Mesenchymal stem cell (in vitro differentiated cells and primary cell): ENCODE measurements around the gene UPF1.

Source experiments
- DNase-seq: peaks from one replicate; pipeline ENCODE4 v3.0.0-alpha.2; 2013
- H2AFZ ChIP-seq: one replicate; pipeline ENCODE4 v1.6.1; 2013; ENCODE audit warnings: low read depth, mild to moderate bottlenecking, control low read depth, inconsistent platforms, low read length, moderate library complexity
- H2AK5ac ChIP-seq: 2 replicates; pipeline ENCODE4 v1.6.1; 2013; ENCODE audit warnings: low read length, moderate library complexity, mild to moderate bottlenecking, inconsistent platforms; ENCODE audit not compliant: severe bottlenecking
- H2BK120ac ChIP-seq: one replicate; pipeline ENCODE4 v1.6.1; 2013; ENCODE audit warnings: low read depth, mild to moderate bottlenecking, inconsistent platforms, low read length, moderate library complexity
- H2BK12ac ChIP-seq, 2 experiments: one replicate each; pipeline ENCODE4 v1.6.1; 2013; ENCODE audit warnings: inconsistent platforms in 2 of 2, low read length in 2 of 2, mild to moderate bottlenecking in 2 of 2, moderate library complexity in 2 of 2, control low read depth in 1 of 2
- H2BK15ac ChIP-seq: one replicate; pipeline ENCODE4 v1.6.1; 2013; ENCODE audit warnings: mild to moderate bottlenecking, low read depth, inconsistent platforms; ENCODE audit not compliant: poor library complexity, severe bottlenecking
- H2BK5ac ChIP-seq: 2 replicates; pipeline ENCODE4 v1.6.1; 2013; ENCODE audit warnings: low read depth, mild to moderate bottlenecking, low read length, control low read depth, inconsistent platforms; ENCODE audit not compliant: poor library complexity, severe bottlenecking
- H3K14ac ChIP-seq, 2 experiments: one replicate each; pipeline ENCODE4 v1.6.1; 2013; ENCODE audit warnings: inconsistent platforms in 2 of 2, low read length in 2 of 2, control low read depth in 1 of 2, mild to moderate bottlenecking in 1 of 2, moderate library complexity in 1 of 2
- H3K18ac ChIP-seq, 2 experiments: one replicate each; pipeline ENCODE4 v1.6.1; 2013; ENCODE audit warnings: inconsistent platforms in 2 of 2, low read length in 2 of 2, control low read depth in 1 of 2, low read depth in 1 of 2, mild to moderate bottlenecking in 1 of 2
- H3K23ac ChIP-seq, 2 experiments: one replicate each; pipeline ENCODE4 v1.6.1; 2013; ENCODE audit warnings: inconsistent platforms in 2 of 2, low read length in 2 of 2, mild to moderate bottlenecking in 2 of 2, moderate library complexity in 2 of 2, control low read depth in 1 of 2
- H3K27ac ChIP-seq: 2 replicates; pipeline ENCODE4 v1.5.1; 2013; ENCODE audit warnings: mild to moderate bottlenecking, moderate library complexity, low read length, control low read depth, inconsistent platforms; ENCODE audit not compliant: poor library complexity, severe bottlenecking
- H3K27me3 ChIP-seq, 2 experiments: 2 replicates each; pipeline versions ENCODE4 v1.6.1 to v1.7.0; 2013; ENCODE audit warnings: low read length in 2 of 2, mild to moderate bottlenecking in 2 of 2, moderate library complexity in 2 of 2, control low read depth in 1 of 2, inconsistent platforms in 1 of 2; ENCODE audit not compliant: control insufficient read depth in 1 of 2, insufficient read depth in 1 of 2
- H3K36me3 ChIP-seq, 2 experiments: 2 replicates each; pipeline versions ENCODE4 v1.6.1 to v1.7.0; 2013; ENCODE audit warnings: low read length in 2 of 2, control low read depth in 1 of 2, inconsistent platforms in 1 of 2, low read depth in 1 of 2, mild to moderate bottlenecking in 1 of 2; ENCODE audit not compliant: insufficient read depth in 2 of 2, control insufficient read depth in 1 of 2
- H3K4ac ChIP-seq, 2 experiments: one replicate each; pipeline ENCODE4 v1.6.1; 2013; ENCODE audit warnings: inconsistent platforms in 2 of 2, low read length in 2 of 2, mild to moderate bottlenecking in 2 of 2, moderate library complexity in 2 of 2, control low read depth in 1 of 2, low read depth in 1 of 2
- H3K4me1 ChIP-seq: 2 replicates; pipeline ENCODE4 v1.6.1; 2013; ENCODE audit warnings: low read depth, low read length, control low read depth; ENCODE audit not compliant: control insufficient read depth, insufficient read depth
- H3K4me2 ChIP-seq: 2 replicates; pipeline ENCODE4 v1.6.1; 2013; ENCODE audit warnings: low read length, mild to moderate bottlenecking, inconsistent platforms; ENCODE audit not compliant: poor library complexity, severe bottlenecking
- H3K4me3 ChIP-seq, 2 experiments: 2 replicates each; pipeline versions ENCODE4 v1.5.1 to v1.7.0; 2013; ENCODE audit warnings: low read length in 2 of 2, mild to moderate bottlenecking in 2 of 2, control low read depth in 1 of 2, low read depth in 1 of 2; ENCODE audit not compliant: insufficient read depth in 1 of 2
- H3K79me1 ChIP-seq: replicated peaks from 2 replicates; pipeline ENCODE4 v1.6.1; 2013; ENCODE audit warnings: mild to moderate bottlenecking, control low read depth, low read length, inconsistent platforms; ENCODE audit not compliant: poor library complexity, severe bottlenecking
- H3K9ac ChIP-seq: 2 replicates; pipeline ENCODE4 v1.7.0; 2013; ENCODE audit warnings: mild to moderate bottlenecking, low read length, moderate library complexity
- H3K9me3 ChIP-seq: 2 replicates; pipeline ENCODE4 v1.7.0; 2013; ENCODE audit warnings: mild to moderate bottlenecking, low read length; ENCODE audit not compliant: control insufficient read depth
- H4K8ac ChIP-seq: one replicate; pipeline ENCODE4 v1.6.1; 2013; ENCODE audit warnings: inconsistent platforms, mild to moderate bottlenecking, low read length, moderate library complexity
- H4K91ac ChIP-seq: one replicate; pipeline ENCODE4 v1.6.1; 2013; ENCODE audit warnings: mild to moderate bottlenecking, low read length, inconsistent platforms
- WGBS: methylation state at CpG from one replicate; pipeline ENCODE4 v1.1.7; 2013; ENCODE audit warnings: mixed read lengths; 5-methylcytosine and 5-hydroxymethylcytosine counted together

The UPF1 gene

DNA sequence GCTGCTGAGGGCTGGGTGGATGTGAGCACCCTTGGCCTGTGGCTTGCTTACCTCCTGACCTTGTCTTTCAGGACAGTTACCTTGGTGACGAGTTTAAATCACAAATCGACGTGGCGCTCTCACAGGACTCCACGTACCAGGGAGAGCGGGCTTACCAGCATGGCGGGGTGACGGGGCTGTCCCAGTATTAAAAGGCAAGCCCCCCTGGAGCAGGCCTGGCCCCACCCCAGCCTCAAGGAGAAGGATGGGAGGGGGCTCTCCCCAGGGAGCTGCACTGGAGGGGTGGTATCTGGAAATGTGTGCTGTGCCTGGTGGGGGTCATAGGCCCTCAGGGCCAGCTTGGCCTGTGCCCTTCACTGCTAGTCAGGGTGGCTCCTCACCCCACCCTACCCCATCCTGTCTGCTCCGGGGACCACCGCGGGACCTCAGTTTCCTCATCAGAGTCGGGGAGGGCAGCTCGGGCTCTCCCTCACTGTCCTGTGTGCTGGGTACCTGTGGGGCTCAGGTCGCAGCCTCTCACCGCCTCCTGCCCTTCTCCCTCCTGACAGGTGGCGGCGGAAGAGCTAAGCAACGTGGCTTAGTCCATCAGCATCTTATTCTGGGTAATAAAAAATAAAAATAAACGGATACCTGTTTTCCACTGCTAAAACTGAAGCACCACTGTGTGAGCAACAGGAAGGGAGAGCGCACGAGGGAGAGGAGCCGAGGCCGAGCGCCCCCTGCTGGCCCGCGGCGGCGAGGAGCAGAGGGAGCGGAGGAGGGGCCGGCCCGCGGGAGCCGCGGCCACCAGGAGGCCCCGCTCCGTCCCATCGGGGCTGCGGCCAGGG lies 34.4 kb downstream of the UPF1 start:
- H2BK12ac ChIP-seq: no peak overlapping the region
- 56% methylated on average over 25 of the region's 38 CpGs for WGBS
- H3K4me1 ChIP-seq: peaks cover 5% of the 10 kb centered on the region

DNA sequence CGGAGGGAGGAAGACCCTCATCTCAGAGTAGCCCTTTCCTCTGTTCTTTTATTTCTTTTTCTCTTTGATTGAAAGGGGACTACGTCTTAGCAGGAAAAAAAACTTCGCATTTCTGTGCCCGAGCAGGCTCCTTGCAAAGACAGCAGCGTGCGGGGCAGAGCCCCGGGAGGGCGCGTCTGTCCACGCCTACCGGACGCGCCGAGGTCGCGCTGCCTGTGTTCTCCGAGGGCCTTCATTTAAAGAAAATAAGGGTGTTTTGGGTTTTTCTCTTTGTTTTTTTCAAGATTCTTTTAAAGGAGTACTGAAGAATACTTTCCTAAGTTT lies 35.0 kb downstream of the UPF1 start:
- H3K9me3 ChIP-seq: no peaks in the 10 kb centered on the region
- H3K18ac ChIP-seq: no peak overlapping the region
- no peak overlapping the region for H3K4ac ChIP-seq
- no peak overlapping the region for H3K14ac ChIP-seq
- H3K79me1 ChIP-seq: peaks cover 33% of the 10 kb centered on the region
- no peak overlapping the region for H3K4me2 ChIP-seq
- no peak overlapping the region for H2BK15ac ChIP-seq
- H3K36me3 ChIP-seq: peaks cover 70 to 90% of the 10 kb centered on the region in 2 experiments
- H3K4me3 ChIP-seq: no peak overlapping the region
- no peak overlapping the region for H2BK5ac ChIP-seq
- no peak overlapping the region for H2AFZ ChIP-seq
- DNase-seq: no peak
- WGBS: 84% methylated on average over 16 of the region's 17 CpGs
- H3K23ac ChIP-seq: no peak overlapping the region
- H4K8ac ChIP-seq: peak overlapping the region; percentile 13
- no peak overlapping the region for H3K9ac ChIP-seq
- no peak overlapping the region for H3K27ac ChIP-seq
- H2AK5ac ChIP-seq: no peak overlapping the region
- peaks cover 5% of the 10 kb centered on the region for H3K4me1 ChIP-seq
- H3K27me3 ChIP-seq: no peaks in the 10 kb centered on the region
- no peak overlapping the region for H2BK120ac ChIP-seq
- H4K91ac ChIP-seq: no peak overlapping the region
- no peak overlapping the region for H2BK12ac ChIP-seq

More for the DNA sequence above, 34.4 kb downstream of the UPF1 start:
- no peak overlapping the region for H3K4ac ChIP-seq
- H2BK120ac ChIP-seq: no peak overlapping the region
- peaks cover 71 to 93% of the 10 kb centered on the region in 2 experiments for H3K36me3 ChIP-seq
- no peak overlapping the region for H4K91ac ChIP-seq
- peak; percentile 54 for DNase-seq
- no peak overlapping the region for H3K23ac ChIP-seq
- H4K8ac ChIP-seq: peak overlapping the region; percentile 13
- H2BK5ac ChIP-seq: no peak overlapping the region
- H3K4me3 ChIP-seq: no peak overlapping the region
- H3K9ac ChIP-seq: no peak overlapping the region
- no peak overlapping the region for H3K27ac ChIP-seq
- no peak overlapping the region for H3K18ac ChIP-seq
- no peak overlapping the region for H3K4me2 ChIP-seq
- no peaks in the 10 kb centered on the region for H3K9me3 ChIP-seq
- no peak overlapping the region for H2AFZ ChIP-seq
- H2AK5ac ChIP-seq: no peak overlapping the region
- H3K14ac ChIP-seq: no peak overlapping the region
- H2BK15ac ChIP-seq: no peak overlapping the region
- peaks cover 35% of the 10 kb centered on the region for H3K79me1 ChIP-seq
- H3K27me3 ChIP-seq: no peaks in the 10 kb centered on the region

DNA sequence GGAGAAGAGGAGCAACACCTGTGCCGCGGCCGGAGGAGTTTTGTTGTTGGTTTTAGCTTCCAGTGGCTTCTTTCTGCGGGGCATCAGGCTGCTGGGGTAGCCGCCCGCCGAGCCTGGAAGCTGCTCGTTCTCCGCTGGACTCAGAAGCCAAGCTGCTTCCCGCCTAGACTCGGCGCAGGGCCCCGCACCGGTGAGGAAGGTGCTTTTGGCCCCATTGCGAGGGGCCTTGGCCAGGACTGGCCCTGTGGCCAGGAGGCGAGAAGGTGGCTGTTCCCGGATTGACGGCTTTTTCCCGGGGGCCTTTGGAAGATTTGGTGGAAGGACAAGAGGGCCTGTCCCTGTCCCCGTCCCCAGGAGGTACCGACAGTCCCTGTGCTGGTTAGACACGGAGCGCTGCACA lies 35.4 kb downstream of the UPF1 start:
- Histone ChIP-seq H3K27me3 (no peaks in the 10 kb centered on the region), H3K14ac (no peak overlapping the region), H3K79me1 (peaks cover 29% of the 10 kb centered on the region), H3K4me2 (no peak overlapping the region), H3K4ac (no peak overlapping the region), H2BK12ac (no peak overlapping the region), H4K8ac (no peak overlapping the region), H3K18ac (no peak overlapping the region), H3K9ac (no peak overlapping the region), H3K9me3 (no peaks in the 10 kb centered on the region), H2AFZ (no peak overlapping the region), H3K23ac (no peak overlapping the region), H2BK15ac (no peak overlapping the region), H2AK5ac (no peak overlapping the region), H2BK120ac (no peak overlapping the region), H3K4me1 (peaks cover 5% of the 10 kb centered on the region), H3K27ac (no peak overlapping the region), H3K4me3 (no peak overlapping the region), H4K91ac (no peak overlapping the region), H2BK5ac (no peak overlapping the region), H3K36me3 (peaks cover 69 to 86% of the 10 kb centered on the region in 2 experiments)
- DNase-seq: no peak
- WGBS: 96% methylated on average over 23 of the region's 23 CpGs

- no peak for DNase-seq
- no peak overlapping the region for H3K4ac ChIP-seq
- no peak overlapping the region for H3K27ac ChIP-seq
- H2BK12ac ChIP-seq: no peak overlapping the region
- H3K4me3 ChIP-seq: no peak overlapping the region
- 97% methylated on average over 21 of the region's 23 CpGs for WGBS
- no peak overlapping the region for H4K8ac ChIP-seq
- no peaks in the 10 kb centered on the region for H3K27me3 ChIP-seq
- H3K14ac ChIP-seq: no peak overlapping the region
- H3K36me3 ChIP-seq: peaks cover 63 to 81% of the 10 kb centered on the region in 2 experiments
- no peak overlapping the region for H2AK5ac ChIP-seq
- H2BK5ac ChIP-seq: no peak overlapping the region
- H4K91ac ChIP-seq: no peak overlapping the region
- peaks cover 5% of the 10 kb centered on the region for H3K4me1 ChIP-seq
- peaks cover 29% of the 10 kb centered on the region for H3K79me1 ChIP-seq
- H3K9me3 ChIP-seq: no peaks in the 10 kb centered on the region
- H2AFZ ChIP-seq: no peak overlapping the region
- no peak overlapping the region for H2BK15ac ChIP-seq
- H3K9ac ChIP-seq: no peak overlapping the region
- no peak overlapping the region for H3K4me2 ChIP-seq
- no peak overlapping the region for H3K18ac ChIP-seq
- no peak overlapping the region for H2BK120ac ChIP-seq
- no peak overlapping the region for H3K23ac ChIP-seq
These were observed 36.0 kb downstream of the UPF1 start for GRCh38 chr19:18867751-18868150.
